ENCODE measurements around the gene KCTD13.

DNA sequence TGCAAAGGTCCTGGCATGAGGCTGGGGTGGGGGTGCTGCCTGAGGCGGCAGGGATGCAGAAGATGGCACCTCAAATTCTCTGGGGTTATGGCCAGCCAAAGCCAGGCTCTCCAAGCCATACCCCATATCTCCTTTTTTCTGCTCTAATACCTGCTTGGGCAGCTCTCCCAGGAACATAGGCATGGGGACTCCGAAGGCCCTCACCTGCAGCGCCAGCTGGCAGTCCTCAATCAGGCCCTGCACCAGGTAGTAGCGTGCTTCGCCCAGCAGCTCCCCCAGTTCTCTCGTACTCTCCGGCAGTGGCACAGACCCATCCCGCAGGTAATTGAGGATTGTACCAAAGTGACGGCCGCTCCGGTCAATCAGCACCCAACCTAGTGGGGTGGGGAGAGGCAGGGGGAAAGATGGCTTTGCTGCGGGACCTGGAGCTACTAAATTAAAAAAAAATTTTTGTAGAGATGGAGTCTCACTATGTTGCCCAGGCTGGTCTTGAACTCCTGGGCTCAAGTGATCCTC lies 3.0 kb downstream of the KCTD13 start:
- no peak for TF ChIP-seq EZH2 (IDR thresholded peaks at IDR 0.05; ENCODE audit: borderline replicate concordance, low read depth, low read length, poor library complexity, severe bottlenecking)
- TF ChIP-seq, protein P1, sequence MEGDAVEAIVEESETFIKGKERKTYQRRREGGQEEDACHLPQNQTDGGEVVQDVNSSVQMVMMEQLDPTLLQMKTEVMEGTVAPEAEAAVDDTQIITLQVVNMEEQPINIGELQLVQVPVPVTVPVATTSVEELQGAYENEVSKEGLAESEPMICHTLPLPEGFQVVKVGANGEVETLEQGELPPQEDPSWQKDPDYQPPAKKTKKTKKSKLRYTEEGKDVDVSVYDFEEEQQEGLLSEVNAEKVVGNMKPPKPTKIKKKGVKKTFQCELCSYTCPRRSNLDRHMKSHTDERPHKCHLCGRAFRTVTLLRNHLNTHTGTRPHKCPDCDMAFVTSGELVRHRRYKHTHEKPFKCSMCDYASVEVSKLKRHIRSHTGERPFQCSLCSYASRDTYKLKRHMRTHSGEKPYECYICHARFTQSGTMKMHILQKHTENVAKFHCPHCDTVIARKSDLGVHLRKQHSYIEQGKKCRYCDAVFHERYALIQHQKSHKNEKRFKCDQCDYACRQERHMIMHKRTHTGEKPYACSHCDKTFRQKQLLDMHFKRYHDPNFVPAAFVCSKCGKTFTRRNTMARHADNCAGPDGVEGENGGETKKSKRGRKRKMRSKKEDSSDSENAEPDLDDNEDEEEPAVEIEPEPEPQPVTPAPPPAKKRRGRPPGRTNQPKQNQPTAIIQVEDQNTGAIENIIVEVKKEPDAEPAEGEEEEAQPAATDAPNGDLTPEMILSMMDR (conservative IDR thresholded peaks at IDR 0.05; ENCODE audit: low read depth, low read length), result no peak

Measured in A673 (cell line).